GM19397 (cell line): ENCODE data around the gene RICTOR.

Source experiments
- ATAC-seq: cut with Tn5 transposase; IDR thresholded peaks from one replicate; pipeline ENCODE4 v1.9.1; 2021; ENCODE audit warnings: mild to moderate bottlenecking, moderate library complexity; ENCODE audit not compliant: unreplicated experiment

RICTOR gene, protein sequence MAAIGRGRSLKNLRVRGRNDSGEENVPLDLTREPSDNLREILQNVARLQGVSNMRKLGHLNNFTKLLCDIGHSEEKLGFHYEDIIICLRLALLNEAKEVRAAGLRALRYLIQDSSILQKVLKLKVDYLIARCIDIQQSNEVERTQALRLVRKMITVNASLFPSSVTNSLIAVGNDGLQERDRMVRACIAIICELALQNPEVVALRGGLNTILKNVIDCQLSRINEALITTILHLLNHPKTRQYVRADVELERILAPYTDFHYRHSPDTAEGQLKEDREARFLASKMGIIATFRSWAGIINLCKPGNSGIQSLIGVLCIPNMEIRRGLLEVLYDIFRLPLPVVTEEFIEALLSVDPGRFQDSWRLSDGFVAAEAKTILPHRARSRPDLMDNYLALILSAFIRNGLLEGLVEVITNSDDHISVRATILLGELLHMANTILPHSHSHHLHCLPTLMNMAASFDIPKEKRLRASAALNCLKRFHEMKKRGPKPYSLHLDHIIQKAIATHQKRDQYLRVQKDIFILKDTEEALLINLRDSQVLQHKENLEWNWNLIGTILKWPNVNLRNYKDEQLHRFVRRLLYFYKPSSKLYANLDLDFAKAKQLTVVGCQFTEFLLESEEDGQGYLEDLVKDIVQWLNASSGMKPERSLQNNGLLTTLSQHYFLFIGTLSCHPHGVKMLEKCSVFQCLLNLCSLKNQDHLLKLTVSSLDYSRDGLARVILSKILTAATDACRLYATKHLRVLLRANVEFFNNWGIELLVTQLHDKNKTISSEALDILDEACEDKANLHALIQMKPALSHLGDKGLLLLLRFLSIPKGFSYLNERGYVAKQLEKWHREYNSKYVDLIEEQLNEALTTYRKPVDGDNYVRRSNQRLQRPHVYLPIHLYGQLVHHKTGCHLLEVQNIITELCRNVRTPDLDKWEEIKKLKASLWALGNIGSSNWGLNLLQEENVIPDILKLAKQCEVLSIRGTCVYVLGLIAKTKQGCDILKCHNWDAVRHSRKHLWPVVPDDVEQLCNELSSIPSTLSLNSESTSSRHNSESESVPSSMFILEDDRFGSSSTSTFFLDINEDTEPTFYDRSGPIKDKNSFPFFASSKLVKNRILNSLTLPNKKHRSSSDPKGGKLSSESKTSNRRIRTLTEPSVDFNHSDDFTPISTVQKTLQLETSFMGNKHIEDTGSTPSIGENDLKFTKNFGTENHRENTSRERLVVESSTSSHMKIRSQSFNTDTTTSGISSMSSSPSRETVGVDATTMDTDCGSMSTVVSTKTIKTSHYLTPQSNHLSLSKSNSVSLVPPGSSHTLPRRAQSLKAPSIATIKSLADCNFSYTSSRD (N-terminal part only)

DNA sequence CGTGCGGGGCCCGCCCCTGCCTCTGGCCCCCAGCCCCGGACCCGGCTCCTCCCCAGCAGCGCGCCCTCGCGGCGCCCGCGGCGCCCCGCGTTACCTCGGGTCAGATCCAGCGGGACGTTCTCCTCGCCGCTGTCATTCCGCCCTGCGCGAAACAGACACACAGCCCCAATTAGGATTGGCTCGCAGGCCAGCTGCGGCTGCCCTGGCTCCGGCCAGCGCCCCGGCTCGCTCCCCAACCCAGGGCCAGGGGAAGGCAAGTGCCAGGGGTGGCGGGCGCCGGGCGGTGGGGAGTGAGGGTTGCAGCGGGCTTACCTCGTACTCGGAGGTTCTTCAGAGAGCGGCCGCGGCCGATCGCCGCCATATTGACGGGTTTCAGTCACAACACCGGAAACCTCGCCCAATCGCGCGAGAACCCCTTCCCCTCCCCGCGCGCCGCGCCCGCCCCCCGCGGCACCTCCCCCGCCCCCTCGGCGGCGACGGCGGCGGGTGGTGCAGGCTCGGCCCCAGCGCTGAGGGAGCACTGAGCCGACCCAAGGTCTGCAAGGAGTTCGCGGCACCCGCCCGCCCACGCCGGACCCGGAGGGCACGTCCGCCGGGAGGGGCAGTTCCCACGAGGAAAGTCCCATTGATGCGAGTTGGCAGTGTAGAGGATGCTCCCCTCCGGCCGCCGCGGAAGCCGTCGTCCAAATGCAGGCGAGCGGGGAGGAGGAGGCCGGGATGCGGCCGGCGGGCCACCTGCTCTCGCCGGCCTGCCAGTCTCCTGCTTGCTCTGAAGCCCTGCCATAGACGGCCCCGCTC, at the start of gene RICTOR:
RICTOR (minus strand) TSS at position 383 of the 798 bp plus-strand sequence; CDS start at position 361, 22 bp downstream.
- peak; percentile 76 for ATAC-seq

DNA sequence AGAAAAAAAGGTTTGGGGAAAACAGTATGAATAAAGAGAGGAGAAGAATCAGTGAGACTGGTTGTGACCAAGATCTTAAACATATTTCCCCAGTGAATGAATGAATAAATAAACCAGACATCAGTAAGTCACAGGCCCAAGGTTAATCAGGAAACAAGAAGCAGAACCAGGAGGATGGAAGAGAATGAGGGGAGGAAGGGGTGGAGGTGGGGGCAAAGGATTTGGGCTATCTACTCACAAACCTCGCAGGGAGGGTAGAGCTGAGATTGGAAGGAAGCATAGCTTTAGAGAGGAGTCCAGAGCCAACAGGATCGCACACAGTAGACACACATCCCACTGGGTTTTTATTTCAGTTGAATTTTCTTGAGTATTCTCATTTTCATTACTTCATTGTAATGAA, 47.7 kb upstream of the RICTOR start:
- no peak for ATAC-seq

- no peak for ATAC-seq
Measured at GRCh38 chr5:39121315-39121714, 47.1 kb upstream of the RICTOR start.

GRCh38 chr5:39120052-39120420, 45.8 kb upstream of the RICTOR start:
- ATAC-seq, result no peak

- no peak for ATAC-seq
Measured at GRCh38 chr5:39119404-39120051, 45.3 kb upstream of the RICTOR start.

DNA sequence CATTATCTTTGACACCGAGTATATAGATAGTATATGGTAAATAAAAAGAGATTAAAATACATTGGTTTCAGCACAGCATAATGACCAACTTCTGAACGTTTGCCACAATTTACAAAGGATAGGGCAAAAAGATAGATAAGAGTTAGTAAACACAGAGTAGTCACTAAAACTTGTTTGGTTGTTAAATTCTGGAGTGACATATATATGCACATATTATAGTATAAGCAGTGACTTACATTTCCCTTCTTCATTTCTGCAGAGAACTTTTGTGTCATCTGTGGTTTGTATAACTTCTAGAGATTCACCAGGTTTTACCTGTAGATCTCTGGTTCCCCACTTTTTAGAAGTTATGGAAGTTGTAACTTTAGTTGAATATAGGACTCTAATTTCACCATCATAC, 44.4 kb upstream of the RICTOR start:
- no peak for ATAC-seq

DNA sequence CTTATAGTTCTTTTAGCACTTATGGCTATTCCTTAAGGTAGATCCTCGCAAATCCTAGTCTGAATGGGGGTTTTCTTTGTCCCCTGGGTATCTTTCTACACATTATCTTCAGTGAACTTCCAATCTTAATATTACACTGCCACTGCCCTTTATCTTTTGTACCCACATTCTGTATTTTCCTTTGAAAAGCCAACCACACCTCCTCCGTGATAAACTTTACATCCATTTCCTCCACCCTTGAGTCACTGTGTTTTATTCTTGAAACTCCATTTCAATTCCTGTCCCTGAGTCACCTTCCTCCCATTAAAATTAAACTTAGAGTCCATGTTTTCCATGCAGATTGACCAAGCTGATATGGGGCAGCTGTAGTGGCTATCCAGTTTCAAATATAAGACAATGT, 43.2 kb upstream of the RICTOR start:
- ATAC-seq, result no peak

DNA sequence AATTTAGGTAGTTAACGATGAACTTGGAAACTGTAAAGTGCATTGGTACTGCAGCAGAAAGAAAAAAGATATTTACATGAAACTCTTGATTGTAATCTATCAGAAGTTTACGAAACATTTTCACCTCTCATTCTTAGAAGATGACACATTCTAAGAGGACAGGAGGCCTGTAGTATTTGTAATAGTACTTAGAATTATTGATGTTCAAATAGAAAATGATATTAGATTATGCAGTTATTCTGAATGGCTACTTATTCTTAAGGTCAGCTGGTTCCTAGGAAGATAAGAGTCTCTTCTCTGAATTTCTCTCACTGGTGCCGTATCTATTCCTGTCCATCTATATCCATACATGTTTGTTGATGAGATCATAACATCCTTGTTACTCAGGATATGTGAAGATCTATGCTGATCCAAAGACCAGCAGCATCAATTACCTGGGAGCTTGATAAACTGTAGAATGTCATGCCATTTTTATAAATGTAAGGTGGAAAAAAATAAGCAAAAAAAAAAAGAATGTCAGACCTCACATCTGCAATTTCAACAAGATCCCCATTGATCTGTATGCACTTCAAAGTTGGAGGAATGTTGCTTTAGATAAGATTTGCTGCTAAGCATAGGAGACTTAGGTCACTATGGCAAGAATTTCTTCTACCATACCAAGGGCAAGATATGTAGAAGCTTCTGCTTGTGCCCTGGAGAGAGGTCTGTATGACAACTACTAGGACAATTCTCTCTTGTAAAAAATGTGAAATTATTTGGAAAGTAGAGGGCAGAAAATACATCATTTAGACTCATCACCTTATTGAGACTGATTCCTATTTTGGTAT, 42.4 kb upstream of the RICTOR start:
- no peak for ATAC-seq

DNA sequence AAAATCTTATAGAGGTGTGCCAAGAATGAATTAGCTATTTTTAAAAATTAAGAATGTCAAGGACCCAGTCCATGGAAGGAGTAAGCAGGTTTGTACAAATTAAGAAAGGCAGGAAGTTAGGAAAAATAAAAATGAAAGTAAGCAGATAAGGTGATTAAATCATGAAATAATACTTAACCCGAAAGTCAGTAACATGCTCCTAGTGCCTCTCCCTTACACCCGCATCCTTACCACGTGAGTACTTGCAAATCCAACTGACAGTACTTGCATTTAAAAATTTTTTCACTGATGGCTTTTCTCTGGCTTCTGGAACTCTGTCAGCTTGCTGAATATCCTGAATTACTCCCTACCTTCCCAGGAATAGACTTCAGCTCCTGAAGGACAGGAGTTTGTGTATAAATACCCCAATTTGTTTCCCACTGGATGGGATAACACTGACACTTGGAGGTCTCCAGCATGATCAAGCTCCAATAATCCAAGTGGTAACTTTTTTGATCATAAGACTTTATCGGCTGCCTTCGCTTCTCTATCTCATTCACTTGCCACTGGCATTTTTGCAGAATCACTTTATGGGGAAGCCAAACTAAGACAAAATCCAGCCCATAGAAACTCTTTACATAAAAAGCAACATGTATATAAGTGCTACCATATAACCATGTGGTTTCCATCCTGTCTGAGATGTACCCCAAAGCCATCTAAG, 41.6 kb upstream of the RICTOR start:
- no peak for ATAC-seq

GRCh38 chr5:39114155-39114554, 40.0 kb upstream of the RICTOR start:
- no peak for ATAC-seq

GRCh38 chr5:39113354-39113953, 39.3 kb upstream of the RICTOR start:
- ATAC-seq, result no peak

GRCh38 chr5:39109606-39110005, 35.4 kb upstream of the RICTOR start:
- no peak for ATAC-seq

DNA sequence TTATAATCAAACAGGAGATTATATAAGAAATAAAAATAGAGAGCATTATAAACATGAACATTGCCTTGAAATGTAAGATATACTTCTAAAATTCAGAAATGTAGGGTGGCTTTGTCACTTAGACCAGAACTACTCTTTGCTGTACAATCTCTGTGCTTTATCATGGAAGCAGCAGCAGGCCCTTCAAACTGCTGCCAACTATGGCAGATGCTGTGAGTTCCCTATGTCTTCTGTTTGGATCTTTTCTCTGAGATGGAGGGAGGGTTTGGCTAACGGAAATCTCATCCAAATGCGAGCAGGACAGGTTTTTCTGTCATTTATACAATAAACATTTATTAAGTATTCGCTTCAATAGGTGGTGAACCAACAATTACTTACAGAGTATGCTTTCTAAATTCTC, 34.8 kb upstream of the RICTOR start:
- ATAC-seq, result no peak

- ATAC-seq, result no peak
Measured at GRCh38 chr5:39107350-39107749, 33.2 kb upstream of the RICTOR start.

DNA sequence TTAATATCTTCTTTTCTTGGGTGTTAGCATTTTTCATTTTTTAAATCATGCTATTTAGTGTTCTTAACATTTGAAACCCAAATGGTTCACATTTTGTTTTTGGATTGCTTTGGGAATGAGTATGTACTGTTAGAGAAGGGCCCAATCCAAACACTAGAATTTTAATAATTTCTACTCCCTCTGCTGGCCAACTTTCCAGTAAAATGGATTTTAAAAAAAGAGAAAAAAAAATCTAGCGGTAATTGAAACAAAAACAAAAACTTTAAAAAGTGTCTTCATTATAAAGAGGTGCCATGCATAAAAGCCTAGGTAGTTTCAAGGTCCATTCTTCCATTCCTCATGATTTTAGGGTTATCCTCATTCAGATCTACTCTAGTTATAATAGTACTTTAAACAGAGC, 32.1 kb upstream of the RICTOR start:
- no peak for ATAC-seq

DNA sequence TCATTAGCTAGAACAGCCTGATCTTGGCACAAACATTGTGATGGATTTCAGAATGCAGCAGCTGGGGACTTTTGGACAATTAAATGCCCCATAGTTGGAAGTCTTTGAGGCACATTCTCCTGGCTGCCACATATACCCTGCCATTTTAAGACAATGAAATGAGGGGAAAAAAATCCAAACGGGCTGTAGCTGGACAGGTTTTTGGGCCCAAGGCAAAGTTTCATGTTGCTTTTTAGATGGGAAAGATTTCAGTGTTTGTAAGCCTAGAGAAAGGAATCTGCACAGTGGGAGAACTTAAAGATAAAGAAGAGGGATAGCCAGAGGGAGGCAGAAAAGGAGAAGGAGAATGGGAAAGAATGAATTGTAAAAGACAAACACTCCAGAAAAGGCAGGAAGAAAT, 30.0 kb upstream of the RICTOR start:
- no peak for ATAC-seq

DNA sequence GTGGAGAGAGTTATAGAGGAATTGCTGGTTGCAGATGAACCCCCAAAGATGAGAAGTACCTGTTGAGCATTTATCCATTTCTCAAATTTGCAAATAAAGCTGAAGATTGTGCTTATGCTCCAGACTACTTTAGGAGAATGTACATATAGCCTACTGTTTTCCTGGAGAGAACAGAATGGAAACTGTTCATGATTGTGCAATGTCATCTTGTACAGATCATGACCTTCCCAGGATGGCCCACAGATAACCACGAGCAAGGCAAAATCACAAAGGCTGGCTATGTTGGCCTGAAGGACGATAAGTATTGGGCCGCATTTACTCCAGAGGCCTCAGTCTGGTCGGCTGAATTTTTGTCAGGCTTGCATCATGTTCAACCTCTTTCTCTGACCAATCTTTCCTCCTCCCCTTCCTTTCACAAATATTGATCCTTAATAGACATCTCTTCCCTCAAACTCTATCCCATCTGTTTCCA, 28.5 kb upstream of the RICTOR start:
- no peak for ATAC-seq
